22Rv1 (cell line): ENCODE measurements around the gene COL23A1.

Source experiments
- H3K27ac ChIP-seq: fragments of 450-650 bp; 2 replicates; pipeline ENCODE4 v1.5.1; 2017
- ZFX ChIP-seq: fragments of 450-650 bp; IDR thresholded peaks from 2 replicates; pipeline ENCODE4 v1.6.1; 2017; ENCODE audit warnings: antibody characterized with exemption, borderline replicate concordance
- TF ChIP-seq, protein P1 (sequence below): fragments of 450-650 bp; IDR thresholded peaks from 2 replicates; pipeline ENCODE4 v1.5.1; 2017; ENCODE audit warnings: mild to moderate bottlenecking

The COL23A1 gene

DNA sequence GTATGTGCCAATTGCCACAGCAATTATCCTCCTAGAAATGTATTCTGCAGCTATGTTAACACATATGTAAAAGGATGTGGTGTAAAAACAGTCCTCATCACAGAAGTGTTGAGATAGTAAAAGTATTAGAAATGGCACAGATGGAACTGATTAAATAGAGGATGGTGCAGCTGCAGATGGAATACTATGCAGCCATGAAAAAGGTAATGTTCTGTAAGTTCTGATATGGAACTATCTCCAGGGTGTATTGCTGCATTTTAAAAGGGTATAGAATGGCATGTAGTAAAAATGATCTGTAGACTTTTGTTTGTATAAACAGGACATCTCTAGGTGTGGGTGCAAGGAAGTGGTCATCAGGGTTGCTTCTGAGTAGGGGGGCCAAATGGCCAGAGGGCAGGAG lies 294.6 kb downstream of the COL23A1 start:
- TF ChIP-seq ZFX = no peak
- TF ChIP-seq, protein P1, sequence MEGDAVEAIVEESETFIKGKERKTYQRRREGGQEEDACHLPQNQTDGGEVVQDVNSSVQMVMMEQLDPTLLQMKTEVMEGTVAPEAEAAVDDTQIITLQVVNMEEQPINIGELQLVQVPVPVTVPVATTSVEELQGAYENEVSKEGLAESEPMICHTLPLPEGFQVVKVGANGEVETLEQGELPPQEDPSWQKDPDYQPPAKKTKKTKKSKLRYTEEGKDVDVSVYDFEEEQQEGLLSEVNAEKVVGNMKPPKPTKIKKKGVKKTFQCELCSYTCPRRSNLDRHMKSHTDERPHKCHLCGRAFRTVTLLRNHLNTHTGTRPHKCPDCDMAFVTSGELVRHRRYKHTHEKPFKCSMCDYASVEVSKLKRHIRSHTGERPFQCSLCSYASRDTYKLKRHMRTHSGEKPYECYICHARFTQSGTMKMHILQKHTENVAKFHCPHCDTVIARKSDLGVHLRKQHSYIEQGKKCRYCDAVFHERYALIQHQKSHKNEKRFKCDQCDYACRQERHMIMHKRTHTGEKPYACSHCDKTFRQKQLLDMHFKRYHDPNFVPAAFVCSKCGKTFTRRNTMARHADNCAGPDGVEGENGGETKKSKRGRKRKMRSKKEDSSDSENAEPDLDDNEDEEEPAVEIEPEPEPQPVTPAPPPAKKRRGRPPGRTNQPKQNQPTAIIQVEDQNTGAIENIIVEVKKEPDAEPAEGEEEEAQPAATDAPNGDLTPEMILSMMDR = no peak

DNA sequence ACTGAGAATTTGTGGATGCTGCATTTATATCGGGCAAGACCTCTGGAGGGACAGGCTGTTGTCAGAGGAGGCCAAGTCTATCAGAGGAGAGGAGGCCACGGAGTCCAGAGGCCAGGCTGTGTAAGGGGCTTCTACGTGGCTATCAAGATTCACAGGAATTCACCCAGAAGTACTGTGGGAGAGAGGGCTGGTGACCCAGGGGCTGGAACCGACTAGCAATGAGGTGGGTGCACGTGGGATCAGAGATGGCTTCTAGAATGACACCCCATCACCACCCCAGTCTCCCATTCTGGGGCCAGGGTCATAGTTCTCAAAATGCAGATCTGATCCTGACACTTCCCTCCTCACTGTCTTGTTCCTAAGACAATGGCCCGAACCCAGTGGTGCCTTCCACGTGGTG lies 296.4 kb downstream of the COL23A1 start:
- no peak overlapping the region for H3K27ac ChIP-seq
- TF ChIP-seq ZFX = no peak
- TF ChIP-seq, protein P1 = no peak

More for the DNA sequence above, 294.6 kb downstream of the COL23A1 start:
- H3K27ac ChIP-seq = no peak overlapping the region

DNA sequence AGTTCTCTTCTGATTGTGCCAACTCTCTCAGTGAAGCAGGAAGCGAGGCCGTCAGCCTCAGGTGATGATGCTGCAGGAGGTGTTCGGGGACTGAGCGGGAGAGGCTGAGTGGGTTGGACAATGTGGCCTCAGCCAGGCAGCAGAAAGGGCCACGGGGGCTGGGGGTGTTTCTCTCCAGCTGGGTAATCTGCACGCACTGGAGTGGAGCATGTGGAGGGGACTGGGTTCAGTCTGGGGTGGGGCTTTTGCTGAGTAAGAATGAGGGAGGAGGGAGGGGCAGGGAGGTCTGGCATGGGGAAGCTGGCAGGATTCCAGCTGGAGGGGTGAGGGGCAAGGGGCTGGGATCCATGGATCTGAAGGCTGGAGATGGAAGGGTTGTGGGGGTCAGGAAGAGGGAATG lies 296.8 kb downstream of the COL23A1 start:
- TF ChIP-seq ZFX = no peak
- TF ChIP-seq, protein P1 = no peak
- H3K27ac ChIP-seq = no peak overlapping the region

DNA sequence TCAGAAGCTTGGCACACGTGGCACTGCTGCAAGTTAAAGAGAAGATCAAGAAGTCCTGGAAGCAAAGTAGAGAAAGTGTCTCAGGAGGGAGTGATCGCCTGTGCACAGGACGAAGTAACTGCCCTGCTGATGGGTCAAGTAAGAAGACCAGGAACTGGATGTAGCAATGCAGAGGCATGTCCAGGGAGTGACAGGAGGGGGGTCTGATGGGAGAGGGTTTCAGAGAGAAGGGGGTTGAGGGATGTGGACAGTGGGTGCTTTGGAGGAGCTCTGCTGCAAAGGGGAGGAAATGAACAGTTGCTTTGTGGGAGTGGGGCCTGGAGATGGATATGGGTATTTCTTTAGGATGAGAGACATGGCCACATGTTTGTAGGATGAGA lies 297.4 kb downstream of the COL23A1 start:
- H3K27ac ChIP-seq = no peak overlapping the region
- TF ChIP-seq, protein P1 = no peak
- TF ChIP-seq ZFX = no peak

DNA sequence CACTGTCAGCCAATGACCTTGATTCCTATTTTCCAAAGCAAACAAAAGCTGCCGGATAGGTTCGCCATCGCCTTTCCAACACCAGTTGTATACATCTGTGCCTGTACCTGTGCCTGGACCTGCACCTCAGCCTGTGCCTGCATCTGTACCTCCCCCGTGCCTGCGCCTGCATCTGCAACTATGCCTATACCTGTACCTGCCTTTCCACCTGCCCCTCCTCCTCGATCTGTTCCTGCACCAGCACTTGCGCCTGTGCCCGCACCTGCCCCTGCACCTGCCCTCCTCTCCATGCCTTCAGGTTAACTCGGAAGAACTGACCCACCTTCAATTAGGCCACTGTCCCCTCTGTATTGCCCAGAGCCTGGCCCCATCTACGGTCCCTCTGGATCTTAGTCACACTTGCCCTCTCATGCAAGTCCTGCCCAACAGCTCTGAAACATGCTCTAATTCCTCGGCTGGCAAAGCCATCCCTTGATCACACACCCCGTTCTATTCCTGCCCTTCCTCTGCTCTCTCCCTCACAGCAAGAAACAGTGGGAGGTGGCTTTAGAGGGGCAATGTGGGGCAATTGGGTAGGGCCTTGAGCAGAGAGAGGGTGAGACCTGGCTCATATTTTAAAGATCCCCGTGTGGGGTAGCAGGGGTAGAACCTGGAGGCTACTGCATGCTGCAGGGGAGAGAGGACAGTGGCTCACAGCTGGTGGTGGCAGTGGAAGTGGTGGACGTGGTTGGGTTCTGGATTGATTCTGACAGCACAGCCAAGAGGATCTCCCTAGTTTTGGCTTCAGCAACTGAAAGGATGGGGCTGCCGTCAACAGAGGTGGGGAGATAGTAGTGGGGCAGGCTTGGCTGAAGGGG lies 298.0 kb downstream of the COL23A1 start:
- no peak overlapping the region for H3K27ac ChIP-seq
- TF ChIP-seq, protein P1 = no peak
- no peak for TF ChIP-seq ZFX

DNA sequence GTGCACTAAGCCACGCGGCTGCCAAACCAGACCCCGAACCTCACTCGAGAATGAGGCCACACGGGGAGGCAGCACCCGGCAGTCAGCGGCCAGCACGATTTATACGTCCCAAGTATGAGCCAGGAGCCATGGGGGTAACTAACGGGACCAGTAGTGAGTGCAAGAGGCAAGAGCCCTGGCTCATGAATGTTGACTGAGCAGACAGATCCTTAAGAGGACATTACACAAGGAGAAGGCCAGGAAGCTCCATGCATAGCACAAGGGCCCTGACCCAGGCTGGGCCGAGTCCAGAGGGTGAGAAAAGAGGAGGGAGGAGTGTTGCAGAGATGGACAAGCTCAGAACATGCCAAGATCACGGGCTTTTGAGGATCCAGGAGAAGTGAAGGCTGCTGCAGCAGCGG lies 299.0 kb downstream of the COL23A1 start:
- no peak for TF ChIP-seq ZFX
- TF ChIP-seq, protein P1 = no peak
- H3K27ac ChIP-seq = no peak overlapping the region

DNA sequence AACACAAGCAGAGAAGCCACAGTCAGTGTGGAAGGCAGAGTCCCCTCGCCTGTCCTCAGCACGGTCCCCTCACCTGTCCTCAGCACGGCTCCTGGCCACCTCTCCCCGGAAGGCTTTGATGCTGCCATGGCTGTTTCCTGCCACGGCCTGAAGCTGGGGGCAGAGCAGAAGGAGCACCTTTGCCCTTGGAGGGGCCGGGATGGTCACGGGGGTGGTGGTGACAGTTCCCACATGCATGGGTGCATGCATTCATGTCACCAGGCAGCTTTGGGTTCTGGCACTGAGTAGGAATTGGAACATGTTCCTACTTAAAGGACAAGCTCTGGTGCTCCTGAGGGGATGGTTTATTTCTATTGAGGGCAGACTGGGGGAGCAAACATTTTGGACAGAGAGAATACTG lies 299.8 kb downstream of the COL23A1 start:
- no peak for TF ChIP-seq ZFX
- TF ChIP-seq, protein P1 = no peak
- no peak overlapping the region for H3K27ac ChIP-seq
